ENCODE results near the gene ADAMTS12.

Gene ADAMTS12

GRCh38 chr5:33637011-33637410 lies 254.8 kb downstream of the ADAMTS12 start:
- DNase-seq: no peak

GRCh38 chr5:33635582-33635981 lies 256.2 kb downstream of the ADAMTS12 start:
- no peak for DNase-seq

- no peak for DNase-seq
These were observed 258.1 kb downstream of the ADAMTS12 start for GRCh38 chr5:33633699-33634098.

DNA sequence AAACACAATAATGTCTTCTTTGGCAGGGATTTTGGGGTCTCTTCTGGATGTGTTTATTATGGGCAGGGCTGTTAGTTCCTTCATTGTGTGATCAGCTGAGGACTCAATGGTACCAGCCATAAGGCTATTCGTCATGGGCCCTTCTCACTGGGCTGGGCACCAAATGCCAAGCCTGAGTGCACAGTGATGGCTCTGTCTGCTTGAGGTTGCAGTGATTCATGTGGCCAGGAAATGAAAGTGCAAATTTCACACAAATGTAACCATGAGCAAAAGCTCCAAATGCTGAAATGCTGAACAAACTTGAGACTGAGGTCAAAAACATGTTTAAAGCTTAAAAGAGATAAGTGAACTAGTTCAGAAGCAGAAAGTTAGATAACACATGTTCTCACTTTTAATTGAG lies 260.0 kb downstream of the ADAMTS12 start:
- DNase-seq: no peak

DNA sequence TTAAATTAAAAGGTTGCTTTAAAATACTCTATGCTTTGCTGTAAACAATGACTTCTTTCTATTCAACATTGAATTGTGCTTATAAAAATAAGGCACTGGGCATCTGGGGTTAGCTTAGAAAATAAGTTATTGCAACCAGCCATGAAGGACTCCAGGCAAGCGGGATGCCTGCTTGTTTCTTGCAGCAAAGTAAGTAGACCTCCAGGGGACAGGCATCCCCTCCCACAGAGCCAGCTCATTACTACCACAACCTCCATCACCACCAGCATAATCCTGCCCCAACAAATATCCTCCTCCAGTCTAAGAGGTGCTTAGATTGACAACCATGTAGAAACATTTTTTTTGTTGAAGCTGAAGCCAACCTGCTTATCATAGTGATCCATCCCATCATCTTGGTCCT lies 260.7 kb downstream of the ADAMTS12 start:
- DNase-seq: no peak

DNA sequence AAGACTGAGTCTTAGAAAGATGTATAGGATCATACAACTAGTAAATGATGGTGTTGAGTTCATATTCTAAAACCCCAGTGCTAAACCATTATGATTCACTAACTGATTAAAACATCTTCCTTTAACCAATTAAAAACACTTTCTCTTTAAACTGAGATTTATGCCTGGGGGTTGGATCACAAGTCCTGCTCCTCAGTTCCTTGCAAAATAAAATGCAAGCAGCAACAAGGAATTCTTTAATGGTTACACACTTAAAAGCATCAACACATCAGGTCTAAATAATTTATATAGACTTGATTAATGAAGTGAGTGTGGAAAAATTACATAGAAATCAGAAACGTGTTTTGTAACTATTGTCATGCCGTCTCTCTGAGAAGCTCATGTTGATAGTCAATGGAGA lies 261.8 kb downstream of the ADAMTS12 start:
- no peak for DNase-seq

DNA sequence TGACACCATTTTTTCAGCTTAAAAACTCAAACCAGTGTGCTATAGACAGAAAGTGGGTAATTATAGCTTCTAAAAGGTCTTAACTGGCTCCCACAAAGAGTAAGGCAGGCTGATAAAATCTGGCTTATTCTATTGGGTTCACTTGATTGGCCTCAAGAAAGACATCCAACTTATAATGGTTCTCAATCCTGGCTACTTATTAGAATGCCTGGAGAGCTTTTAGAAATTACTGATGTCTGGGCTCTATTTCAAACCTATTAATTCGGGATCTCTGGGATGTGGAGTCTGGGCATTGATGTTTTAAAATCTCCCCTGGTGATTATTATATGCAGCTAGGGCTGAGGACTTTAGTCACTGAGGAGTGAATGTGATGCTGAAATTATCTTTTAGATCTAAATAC lies 263.0 kb downstream of the ADAMTS12 start:
- DNase-seq: no peak

DNA sequence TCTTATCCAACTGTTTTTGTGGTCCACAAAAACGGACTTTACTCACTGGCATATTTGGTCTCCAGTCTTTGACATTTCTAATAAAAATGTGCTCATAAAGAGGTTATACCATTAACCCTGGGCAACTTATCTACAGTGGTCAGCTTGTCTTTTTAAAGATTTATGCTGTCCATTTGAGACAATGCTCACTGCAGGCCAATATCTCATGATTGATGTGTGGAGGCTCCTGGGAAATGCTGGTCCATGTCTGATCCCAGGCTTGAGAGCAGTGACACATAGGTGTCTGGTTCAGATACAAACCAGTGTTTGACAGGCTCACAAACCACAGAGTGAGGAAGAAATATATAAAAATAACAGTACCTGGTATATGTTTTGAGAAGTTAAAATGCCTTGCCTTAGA lies 270.3 kb downstream of the ADAMTS12 start:
- DNase-seq: no peak

GRCh38 chr5:33614039-33614438 lies 277.8 kb downstream of the ADAMTS12 start:
- DNase-seq: no peak

- DNase-seq: no peak
These were observed 279.4 kb downstream of the ADAMTS12 start for GRCh38 chr5:33612386-33612785.

GRCh38 chr5:33611877-33612276 lies 279.9 kb downstream of the ADAMTS12 start:
- DNase-seq: no peak

DNA sequence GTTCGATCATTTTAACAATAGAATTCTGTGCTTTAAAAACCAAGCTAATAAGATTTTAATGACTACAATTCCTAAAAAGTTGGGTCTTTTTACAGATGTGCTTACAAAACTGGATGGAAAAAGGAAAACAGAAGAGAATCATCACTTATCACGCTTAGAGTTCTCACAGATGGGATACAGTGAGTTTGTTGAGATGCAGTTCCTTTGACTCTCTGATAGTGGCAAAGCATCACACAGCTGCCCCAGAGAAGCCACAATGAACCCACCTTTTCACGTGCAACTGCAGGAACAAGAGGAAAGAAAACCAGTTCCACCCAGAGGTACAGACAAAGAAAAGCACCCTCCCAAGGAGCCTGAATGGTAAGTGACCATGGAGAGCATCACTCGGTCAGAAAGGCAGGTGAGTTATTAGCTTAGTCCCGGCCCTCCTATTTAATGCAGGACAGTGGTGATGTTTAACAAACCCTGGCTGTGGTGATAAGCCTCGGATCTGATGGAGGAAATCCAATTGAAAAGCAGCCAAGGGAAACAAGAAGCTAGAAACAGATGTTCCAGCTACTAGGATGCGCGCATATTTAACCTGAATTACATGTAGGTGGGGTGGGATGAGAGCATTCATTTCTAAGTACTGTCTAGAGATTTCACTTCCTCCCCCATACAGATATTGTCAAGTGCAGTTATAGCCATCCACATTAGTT lies 283.3 kb downstream of the ADAMTS12 start:
- no peak for DNase-seq

DNA sequence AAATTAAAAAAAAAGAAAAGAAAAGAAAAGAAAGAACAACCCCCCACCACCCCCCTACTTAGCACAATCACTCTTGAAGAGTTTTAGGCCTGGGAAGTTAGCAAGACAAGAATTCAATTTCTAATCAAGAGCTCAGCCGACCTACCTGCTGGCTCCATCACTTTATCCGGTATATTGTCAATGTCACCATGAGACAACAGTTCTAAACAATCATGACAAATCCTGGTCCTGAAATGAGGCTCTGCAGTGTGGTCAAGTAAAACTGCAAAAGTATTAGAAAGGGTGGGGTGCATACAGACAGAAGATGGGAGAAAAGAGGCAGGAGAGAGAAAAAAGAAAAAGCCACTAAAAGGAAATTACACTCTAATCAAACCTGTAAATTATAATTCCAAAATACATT lies 287.3 kb downstream of the ADAMTS12 start:
- no peak for DNase-seq

DNA sequence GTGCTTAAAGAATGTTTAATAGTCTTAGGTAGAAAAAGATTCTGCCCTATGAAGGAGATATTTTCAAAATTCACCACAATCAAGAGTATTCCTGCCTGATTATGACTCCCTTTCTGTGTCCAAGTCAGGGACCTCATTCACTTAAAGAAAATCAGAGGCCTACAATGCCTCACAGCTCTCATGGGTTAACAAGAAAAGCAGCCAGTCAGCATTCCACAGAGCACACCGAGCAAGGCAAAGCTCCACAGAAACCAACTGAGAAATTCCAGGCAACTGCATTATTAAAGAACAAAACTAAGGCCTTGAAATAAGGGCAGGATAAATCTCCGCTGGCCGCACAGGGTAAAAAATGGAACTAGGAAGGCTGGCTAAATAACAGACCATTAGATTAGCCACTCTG lies 289.9 kb downstream of the ADAMTS12 start:
- no peak for DNase-seq

- no peak for DNase-seq
These were observed 296.5 kb downstream of the ADAMTS12 start for GRCh38 chr5:33595303-33595702.

DNA sequence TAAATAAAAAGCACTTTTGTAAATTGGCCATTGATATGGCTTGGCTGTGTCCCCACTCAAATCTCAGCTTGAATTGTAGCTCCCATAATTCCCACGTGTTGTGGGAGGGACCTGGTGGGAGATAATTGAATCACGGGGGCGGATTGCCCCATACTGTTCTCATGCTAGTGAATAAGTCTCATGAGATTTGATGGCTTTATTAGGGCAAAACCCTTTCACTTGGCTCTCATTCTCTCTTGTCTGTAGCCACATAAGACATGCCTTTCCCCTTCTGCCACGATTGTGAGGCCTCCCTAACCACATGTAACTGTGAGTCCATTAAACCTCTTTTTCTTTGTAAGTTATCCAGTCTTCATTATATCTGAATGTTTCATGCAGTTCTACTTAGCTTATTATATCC lies 297.8 kb downstream of the ADAMTS12 start:
- no peak for DNase-seq

- no peak for DNase-seq
These were observed 299.5 kb downstream of the ADAMTS12 start for GRCh38 chr5:33592245-33592644.

DNA sequence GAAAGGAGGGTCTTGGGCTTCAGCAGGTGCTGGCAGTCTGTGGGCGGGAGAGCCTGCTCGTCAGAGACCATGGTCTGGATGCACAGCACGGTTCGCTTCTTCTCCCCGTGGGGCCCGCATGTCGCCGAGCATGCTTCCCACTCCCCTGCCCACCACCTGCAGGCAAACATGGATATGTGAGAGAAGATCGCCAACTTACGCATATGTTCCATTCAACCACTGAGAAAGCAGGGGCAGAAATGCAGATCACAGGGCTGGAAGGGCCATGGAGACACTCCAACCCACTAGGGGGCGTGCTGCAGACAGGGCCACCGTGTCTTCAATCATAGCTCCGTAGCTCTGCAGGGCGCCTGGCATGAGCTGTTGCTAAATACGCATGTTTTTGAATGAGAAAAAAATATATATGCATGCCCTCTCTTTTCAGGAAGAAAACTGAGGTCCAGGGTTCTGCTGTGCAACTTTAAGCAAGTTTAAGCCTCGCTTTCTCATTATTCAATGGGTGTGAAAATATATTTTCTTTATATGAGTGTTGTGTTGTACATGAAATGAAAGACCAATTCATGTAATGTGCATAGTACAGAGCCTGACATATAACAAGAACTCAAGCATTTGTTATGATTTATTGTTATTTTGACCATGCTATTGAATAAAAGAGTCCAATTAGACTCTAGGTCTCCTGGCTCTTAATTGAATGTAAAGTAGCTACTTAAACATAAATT lies 303.0 kb downstream of the ADAMTS12 start:
- DNase-seq: no peak

- no peak for DNase-seq
These were observed 308.5 kb downstream of the ADAMTS12 start for GRCh38 chr5:33583332-33583731.

DNA sequence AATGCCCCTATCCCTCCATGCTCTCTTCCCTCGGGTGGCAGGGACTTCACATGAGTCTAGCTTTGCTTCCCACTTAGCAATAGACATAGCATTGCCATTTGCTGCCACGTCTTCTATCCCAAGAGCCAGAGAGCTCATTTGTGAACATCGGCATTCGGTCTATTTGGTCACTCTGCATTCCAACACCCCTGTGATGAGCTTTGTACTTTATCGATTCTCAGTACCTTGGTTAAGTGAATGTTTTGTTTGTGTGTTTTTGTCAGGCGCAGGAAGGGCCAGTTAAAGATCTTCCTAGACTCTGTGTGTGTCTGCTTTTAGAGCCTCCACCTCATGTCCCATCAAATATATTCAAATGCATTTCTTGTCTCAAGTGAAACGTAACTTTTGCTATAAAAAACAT lies 309.4 kb downstream of the ADAMTS12 start:
- no peak for DNase-seq

DNA sequence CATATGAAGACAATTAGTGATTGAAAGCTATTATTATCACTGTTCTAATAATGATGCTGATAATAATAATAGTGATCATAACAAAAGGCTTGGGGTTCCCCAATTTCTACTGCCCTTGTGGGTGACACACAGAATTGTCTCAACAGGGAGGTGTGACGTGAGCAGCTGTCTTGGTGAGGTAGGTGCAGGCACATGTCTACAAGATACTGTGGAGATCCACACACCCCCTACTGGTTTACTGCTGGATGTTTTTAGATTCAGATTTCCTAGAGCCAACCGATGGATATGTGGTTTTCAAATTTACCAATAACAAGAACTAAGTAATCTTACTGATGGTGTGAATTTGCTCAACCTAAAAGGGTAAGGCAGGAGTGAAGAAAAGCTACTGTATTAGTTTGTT lies 312.0 kb downstream of the ADAMTS12 start:
- no peak for DNase-seq

GRCh38 chr5:33579152-33579551 lies 312.6 kb downstream of the ADAMTS12 start:
- DNase-seq: no peak

- no peak for DNase-seq
These were observed 314.8 kb downstream of the ADAMTS12 start for GRCh38 chr5:33576726-33577590.

DNA sequence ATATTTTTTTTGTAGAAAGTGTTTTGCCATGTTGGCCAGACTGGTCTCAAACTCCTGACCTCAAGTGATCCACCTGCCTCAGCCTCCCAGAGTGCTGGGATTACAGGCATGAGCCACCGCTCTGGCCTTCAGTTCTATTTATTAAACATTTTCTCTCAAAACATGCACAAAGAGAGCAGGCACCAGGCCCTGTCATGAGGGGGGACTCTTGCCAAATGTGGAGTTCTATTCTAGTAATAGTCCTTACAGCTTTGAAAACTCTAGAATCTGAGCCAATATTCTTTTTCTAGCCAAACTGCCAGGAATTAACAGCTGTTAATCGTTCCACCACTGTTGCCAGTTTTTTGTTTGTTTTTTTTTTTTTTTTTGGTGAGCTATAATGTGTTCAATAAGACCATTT lies 326.5 kb downstream of the ADAMTS12 start:
- peak; percentile 71 for DNase-seq
